Measurements from ENCODE around the gene DLK2.

Gene DLK2

DNA sequence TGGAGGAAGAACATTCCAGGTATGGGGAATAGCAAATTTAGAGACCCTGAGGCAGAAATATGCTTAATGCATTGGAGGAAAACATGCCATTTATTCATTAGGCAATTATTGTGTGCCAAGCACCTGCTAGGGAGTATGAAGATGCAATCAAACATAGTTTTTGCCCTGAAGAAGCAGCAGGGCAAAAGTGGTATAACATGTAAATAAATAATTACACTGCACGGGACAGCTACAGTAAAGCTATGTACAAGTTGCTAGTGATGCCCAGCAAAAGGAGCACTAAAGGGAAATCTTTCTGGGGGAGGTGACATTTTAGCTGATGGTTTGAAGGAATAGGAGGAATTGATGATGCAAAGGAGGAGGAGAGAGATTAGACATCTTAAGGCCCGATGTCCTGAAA, 21.4 kb upstream of the DLK2 start:
- TF ChIP-seq, protein P1, sequence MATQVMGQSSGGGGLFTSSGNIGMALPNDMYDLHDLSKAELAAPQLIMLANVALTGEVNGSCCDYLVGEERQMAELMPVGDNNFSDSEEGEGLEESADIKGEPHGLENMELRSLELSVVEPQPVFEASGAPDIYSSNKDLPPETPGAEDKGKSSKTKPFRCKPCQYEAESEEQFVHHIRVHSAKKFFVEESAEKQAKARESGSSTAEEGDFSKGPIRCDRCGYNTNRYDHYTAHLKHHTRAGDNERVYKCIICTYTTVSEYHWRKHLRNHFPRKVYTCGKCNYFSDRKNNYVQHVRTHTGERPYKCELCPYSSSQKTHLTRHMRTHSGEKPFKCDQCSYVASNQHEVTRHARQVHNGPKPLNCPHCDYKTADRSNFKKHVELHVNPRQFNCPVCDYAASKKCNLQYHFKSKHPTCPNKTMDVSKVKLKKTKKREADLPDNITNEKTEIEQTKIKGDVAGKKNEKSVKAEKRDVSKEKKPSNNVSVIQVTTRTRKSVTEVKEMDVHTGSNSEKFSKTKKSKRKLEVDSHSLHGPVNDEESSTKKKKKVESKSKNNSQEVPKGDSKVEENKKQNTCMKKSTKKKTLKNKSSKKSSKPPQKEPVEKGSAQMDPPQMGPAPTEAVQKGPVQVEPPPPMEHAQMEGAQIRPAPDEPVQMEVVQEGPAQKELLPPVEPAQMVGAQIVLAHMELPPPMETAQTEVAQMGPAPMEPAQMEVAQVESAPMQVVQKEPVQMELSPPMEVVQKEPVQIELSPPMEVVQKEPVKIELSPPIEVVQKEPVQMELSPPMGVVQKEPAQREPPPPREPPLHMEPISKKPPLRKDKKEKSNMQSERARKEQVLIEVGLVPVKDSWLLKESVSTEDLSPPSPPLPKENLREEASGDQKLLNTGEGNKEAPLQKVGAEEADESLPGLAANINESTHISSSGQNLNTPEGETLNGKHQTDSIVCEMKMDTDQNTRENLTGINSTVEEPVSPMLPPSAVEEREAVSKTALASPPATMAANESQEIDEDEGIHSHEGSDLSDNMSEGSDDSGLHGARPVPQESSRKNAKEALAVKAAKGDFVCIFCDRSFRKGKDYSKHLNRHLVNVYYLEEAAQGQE (IDR thresholded peaks at IDR 0.05; ENCODE audit: insufficient read depth in 1 of 2, low read depth in 2 of 2, low read length in 2 of 2): no peak
- TF ChIP-seq TAF1 (IDR thresholded peaks at IDR 0.05; ENCODE audit: borderline replicate concordance, insufficient read depth, low read length) (no peak), FOXP2 (optimal IDR thresholded peaks at IDR 0.05; ENCODE audit: borderline replicate concordance, extremely low read depth, extremely low read length, insufficient read depth) (no peak), SIN3A (IDR thresholded peaks at IDR 0.05; ENCODE audit: borderline replicate concordance, insufficient read depth, low read length) (no peak)

DNA sequence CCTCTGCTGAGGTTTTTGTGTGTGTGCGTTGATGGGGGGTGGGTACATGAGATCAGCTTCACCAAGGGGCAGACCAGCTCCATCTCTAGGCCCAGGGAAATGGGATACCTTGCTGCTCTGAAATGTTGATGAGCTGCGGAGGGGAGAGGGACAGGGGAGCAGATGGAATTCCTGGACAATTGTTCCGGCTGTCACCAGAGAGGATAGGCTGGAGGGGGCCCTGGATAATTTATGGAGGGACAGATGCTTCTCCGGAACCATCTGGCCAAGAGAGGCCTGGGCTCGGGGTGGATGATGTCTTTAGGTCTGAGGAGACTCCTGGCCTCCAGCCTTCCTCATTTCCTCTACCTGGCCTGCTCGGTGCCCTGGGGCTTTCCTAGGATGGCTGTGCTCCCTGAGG, 20.2 kb upstream of the DLK2 start:
- TF ChIP-seq FOXP2 (optimal IDR thresholded peaks at IDR 0.05; ENCODE audit: borderline replicate concordance, extremely low read depth, extremely low read length, insufficient read depth) (no peak), POLR2AphosphoS5 (IDR thresholded peaks at IDR 0.05; ENCODE audit: low read depth, low read length) (no peak), SIN3A (IDR thresholded peaks at IDR 0.05; ENCODE audit: borderline replicate concordance, insufficient read depth, low read length) (no peak), TAF1 (IDR thresholded peaks at IDR 0.05; ENCODE audit: borderline replicate concordance, insufficient read depth, low read length) (no peak)
- TF ChIP-seq, protein P1 (IDR thresholded peaks at IDR 0.05; ENCODE audit: insufficient read depth in 1 of 2, low read depth in 2 of 2, low read length in 2 of 2): no peak

DNA sequence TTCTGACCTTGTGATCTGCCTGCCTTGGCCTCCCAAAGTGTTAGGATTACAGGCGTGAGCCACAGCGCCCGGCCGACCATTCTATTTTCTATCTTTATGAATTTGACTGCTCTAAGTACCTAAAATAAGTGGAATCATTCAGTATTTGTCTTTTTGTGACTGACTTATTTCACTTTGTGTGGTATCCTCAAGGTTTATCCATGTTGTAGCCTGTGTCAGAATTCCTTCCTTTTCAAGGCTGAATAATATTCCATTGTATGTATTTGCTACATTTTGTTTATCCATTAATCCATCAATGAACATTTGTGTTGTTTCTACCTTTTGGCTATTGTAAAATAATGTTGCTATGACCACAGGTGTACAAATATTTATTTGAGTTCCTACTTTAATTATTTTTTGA, 17.2 kb upstream of the DLK2 start:
- no peak for TF ChIP-seq FOXP2 (optimal IDR thresholded peaks at IDR 0.05; ENCODE audit: borderline replicate concordance, extremely low read depth, extremely low read length, insufficient read depth)
- no peak for TF ChIP-seq SIN3A (IDR thresholded peaks at IDR 0.05; ENCODE audit: borderline replicate concordance, insufficient read depth, low read length)
- TF ChIP-seq, protein P1 (IDR thresholded peaks at IDR 0.05; ENCODE audit: insufficient read depth in 1 of 2, low read depth in 2 of 2, low read length in 2 of 2): no peak
- no peak for TF ChIP-seq TAF1 (IDR thresholded peaks at IDR 0.05; ENCODE audit: borderline replicate concordance, insufficient read depth, low read length)
- no peak for TF ChIP-seq POLR2AphosphoS5 (IDR thresholded peaks at IDR 0.05; ENCODE audit: low read depth, low read length)

DNA sequence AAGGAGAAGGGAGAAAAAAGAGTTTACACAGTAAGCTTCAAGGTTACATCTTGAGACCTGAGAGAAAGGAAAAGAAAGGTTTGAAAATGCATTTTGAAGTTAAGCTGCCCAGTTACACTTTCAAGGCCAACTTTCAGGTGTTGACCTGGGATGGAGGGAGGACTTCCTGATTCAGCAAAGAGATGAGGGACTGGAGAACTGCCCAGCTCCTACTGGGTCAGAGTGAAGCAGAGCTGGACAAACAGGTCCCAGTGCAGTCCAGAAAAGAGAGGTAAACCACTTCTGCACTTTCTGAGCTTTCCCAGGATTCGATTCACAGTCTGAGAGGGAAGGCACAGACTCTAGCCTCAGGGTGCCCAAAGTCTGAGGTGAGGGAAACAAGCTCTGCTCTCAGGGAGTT, 16.1 kb upstream of the DLK2 start:
- TF ChIP-seq FOXP2 (optimal IDR thresholded peaks at IDR 0.05; ENCODE audit: borderline replicate concordance, extremely low read depth, extremely low read length, insufficient read depth): no peak
- TF ChIP-seq TAF1 (IDR thresholded peaks at IDR 0.05; ENCODE audit: borderline replicate concordance, insufficient read depth, low read length): no peak
- TF ChIP-seq, protein P1 (IDR thresholded peaks at IDR 0.05; ENCODE audit: insufficient read depth in 1 of 2, low read depth in 2 of 2, low read length in 2 of 2): no peak
- TF ChIP-seq SIN3A (IDR thresholded peaks at IDR 0.05; ENCODE audit: borderline replicate concordance, insufficient read depth, low read length): no peak
- no peak for TF ChIP-seq POLR2AphosphoS5 (IDR thresholded peaks at IDR 0.05; ENCODE audit: low read depth, low read length)

DNA sequence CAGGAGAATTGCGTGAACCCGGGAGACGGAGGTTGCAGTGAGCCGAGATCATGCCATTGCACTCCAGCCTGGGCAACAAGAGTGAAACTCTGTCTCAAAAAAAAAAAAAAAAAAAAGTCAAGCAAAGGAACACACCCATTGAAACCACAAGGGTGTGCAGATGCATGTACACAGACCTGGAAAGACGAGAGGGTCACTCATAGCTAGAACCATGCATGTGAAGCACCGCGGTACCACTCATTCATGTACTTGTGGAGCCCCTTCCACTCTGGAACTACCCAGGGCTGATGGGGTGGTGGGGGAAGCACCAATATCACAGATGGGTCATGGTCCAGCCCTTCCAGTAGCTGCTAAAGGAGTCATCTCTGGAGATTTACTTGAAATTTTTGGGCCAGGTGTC, 14.6 kb upstream of the DLK2 start:
- no peak for TF ChIP-seq FOXP2 (optimal IDR thresholded peaks at IDR 0.05; ENCODE audit: borderline replicate concordance, extremely low read depth, extremely low read length, insufficient read depth)
- TF ChIP-seq TAF1 (IDR thresholded peaks at IDR 0.05; ENCODE audit: borderline replicate concordance, insufficient read depth, low read length): no peak
- TF ChIP-seq, protein P1 (IDR thresholded peaks at IDR 0.05; ENCODE audit: insufficient read depth in 1 of 2, low read depth in 2 of 2, low read length in 2 of 2): no peak
- TF ChIP-seq POLR2AphosphoS5 (IDR thresholded peaks at IDR 0.05; ENCODE audit: low read depth, low read length): no peak
- no peak for TF ChIP-seq SIN3A (IDR thresholded peaks at IDR 0.05; ENCODE audit: borderline replicate concordance, insufficient read depth, low read length)

All from PFSK-1 (cell line).